Activated CD4-positive, CD25-positive, alpha-beta regulatory T cell treated with anti-CD3 and anti-CD28 coated beads, Interleukin-2, amount 50 U/mL, for 16 hours (primary cell): ENCODE data around the gene ZNF792.
"Not testable (repeated sequence)": the region's sequence is repeated elsewhere in the genome, so short reads cannot be mapped to it uniquely, and the experiment has no call there.

Experiments used
- DNase-seq: peaks from one replicate; pipeline ENCODE4 v3.0.0-alpha.2; 2020; ENCODE audit warnings: low read depth, low spot score

The ZNF792 gene

DNA sequence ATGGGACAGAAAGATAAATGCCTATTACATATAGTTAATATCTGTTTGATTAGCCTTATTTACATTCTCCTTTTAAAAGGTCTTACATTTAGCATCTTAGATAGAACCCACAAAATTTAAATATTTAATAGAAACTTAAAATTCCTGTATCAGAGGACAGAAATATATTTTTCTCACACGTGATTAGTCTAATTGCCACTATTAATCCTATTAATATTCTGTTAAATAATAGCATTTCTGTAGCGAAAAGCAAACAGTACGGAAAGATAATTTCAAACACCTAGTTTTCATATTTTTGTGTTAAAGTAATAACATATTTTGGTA lies 37.7 kb downstream of the ZNF792 start:
- DNase-seq = no peak

DNA sequence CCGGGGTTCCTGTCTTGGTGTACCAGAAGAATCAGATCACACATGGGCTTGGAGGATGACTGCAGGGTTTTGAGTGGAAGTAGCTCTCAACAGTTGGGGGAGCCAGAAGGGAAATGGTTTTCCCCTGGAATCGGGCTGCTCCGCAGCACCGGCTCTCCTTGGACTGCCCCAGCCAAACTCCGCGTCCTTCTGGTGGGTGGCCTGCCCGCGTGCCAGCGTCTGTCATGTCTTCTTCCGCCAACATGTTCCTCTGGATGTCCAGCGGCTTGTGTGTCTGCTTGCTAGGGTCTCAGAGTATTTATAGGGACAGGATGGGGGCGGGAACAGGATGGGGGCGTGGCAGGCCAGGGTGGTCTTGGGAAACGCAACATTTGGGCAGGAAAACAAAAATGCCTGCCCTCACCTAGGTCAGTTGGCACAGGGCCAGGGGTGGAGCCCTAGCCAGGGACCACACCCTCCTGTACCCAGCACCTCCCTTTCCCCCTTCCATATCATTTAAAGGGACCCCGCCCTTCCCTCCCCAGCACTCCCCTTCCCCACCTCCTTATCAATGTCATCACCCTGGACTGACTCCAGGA lies 38.7 kb downstream of the ZNF792 start:
- no peak for DNase-seq

GRCh38 chr19:34920090-34920786 lies 43.8 kb downstream of the ZNF792 start:
- not testable (repeated sequence) for DNase-seq

- DNase-seq = no peak
Measured at GRCh38 chr19:34918190-34918589, 45.8 kb downstream of the ZNF792 start.

DNA sequence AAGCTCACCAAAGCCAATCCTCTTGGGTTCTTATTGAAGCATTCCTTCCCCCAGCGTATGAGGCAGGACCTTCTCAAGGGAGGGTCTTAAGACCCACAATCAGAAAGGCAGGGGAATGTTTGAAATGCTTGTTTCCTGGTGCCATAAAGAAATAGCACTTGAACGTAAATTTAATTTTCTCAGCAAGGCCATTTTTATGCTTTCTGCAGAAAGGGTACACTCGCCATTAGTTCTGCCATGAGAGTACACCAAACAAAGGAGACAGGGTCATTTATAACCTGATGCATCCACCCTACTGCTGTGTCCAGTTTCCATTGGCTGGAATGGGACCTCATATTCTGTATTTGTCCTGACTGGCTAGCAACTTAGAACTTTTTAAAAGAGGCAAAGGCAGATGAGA lies 46.9 kb downstream of the ZNF792 start:
- DNase-seq = not testable (repeated sequence)

- DNase-seq = no peak
Measured at GRCh38 chr19:34910770-34911169, 53.3 kb downstream of the ZNF792 start.
